ENCODE results near the gene RELA.

DNA sequence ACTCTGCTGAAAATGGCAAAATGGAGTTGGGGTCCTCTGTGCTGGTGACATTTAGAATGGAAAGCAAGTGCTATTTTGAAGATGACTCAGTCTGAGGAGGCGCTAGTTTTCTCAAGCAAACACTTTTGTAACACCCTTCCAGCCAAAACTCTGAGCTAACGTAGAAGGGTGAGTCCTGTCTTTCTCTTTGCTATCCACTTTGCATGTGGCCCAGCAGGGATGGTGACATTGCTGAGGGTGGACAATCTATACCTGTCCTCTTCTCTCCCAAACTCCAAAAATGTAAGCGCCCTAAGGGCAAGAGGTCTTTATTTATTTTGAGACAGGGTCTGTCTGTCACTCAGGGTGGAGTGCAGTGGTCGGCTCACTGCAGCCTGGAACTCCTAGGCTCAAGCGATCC, 45.7 kb upstream of the RELA start:
- TF ChIP-seq, protein P1, sequence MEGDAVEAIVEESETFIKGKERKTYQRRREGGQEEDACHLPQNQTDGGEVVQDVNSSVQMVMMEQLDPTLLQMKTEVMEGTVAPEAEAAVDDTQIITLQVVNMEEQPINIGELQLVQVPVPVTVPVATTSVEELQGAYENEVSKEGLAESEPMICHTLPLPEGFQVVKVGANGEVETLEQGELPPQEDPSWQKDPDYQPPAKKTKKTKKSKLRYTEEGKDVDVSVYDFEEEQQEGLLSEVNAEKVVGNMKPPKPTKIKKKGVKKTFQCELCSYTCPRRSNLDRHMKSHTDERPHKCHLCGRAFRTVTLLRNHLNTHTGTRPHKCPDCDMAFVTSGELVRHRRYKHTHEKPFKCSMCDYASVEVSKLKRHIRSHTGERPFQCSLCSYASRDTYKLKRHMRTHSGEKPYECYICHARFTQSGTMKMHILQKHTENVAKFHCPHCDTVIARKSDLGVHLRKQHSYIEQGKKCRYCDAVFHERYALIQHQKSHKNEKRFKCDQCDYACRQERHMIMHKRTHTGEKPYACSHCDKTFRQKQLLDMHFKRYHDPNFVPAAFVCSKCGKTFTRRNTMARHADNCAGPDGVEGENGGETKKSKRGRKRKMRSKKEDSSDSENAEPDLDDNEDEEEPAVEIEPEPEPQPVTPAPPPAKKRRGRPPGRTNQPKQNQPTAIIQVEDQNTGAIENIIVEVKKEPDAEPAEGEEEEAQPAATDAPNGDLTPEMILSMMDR (IDR thresholded peaks at IDR 0.05; ENCODE audit: insufficient read depth, low read length), result no peak
- TF ChIP-seq GABPA (IDR thresholded peaks at IDR 0.05; ENCODE audit: low read depth) (no peak), SPI1 (IDR thresholded peaks at IDR 0.05; ENCODE audit: borderline replicate concordance, low read depth) (no peak), POLR2AphosphoS5 (IDR thresholded peaks at IDR 0.05; ENCODE audit: low read depth) (no peak), REST (IDR thresholded peaks at IDR 0.05; ENCODE audit: insufficient replicate concordance, low read depth) (no peak)

Data from HL-60 (cell line).